Effector memory CD4-positive, alpha-beta T cell (primary cell): ENCODE measurements around the gene XXYLT1.

ENCODE experiments used
- DNase-seq, 3 donors: peaks; one replicate each; pipeline ENCODE4 v3.0.0-alpha.2; 2020
- H3K27ac ChIP-seq: 2 replicates; pipeline ENCODE4 v1.7.0; 2013; ENCODE audit warnings: mild to moderate bottlenecking, low read length, moderate library complexity; ENCODE audit not compliant: insufficient read depth, poor library complexity, severe bottlenecking
- H3K27me3 ChIP-seq: replicated peaks from 2 replicates; pipeline ENCODE4 v1.7.0; 2013; ENCODE audit warnings: mild to moderate bottlenecking, low read length; ENCODE audit not compliant: insufficient read depth, control insufficient read depth, poor library complexity, severe bottlenecking
- H3K36me3 ChIP-seq: 2 replicates; pipeline ENCODE4 v1.7.0; 2013; ENCODE audit warnings: mild to moderate bottlenecking, low read length, moderate library complexity; ENCODE audit not compliant: control insufficient read depth, insufficient read depth
- H3K4me1 ChIP-seq: 2 replicates; pipeline ENCODE4 v1.7.0; 2013; ENCODE audit warnings: low read length, mild to moderate bottlenecking; ENCODE audit not compliant: control insufficient read depth, insufficient read depth, poor library complexity, severe bottlenecking
- H3K4me3 ChIP-seq: 2 replicates; pipeline ENCODE4 v1.7.0; 2013; ENCODE audit warnings: low read length, low read depth, mild to moderate bottlenecking; ENCODE audit not compliant: insufficient read depth, poor library complexity, severe bottlenecking
- H3K9me3 ChIP-seq: 2 replicates; pipeline ENCODE4 v1.7.0; 2013; ENCODE audit warnings: mild to moderate bottlenecking, low read length, moderate library complexity; ENCODE audit not compliant: control insufficient read depth

Gene XXYLT1

DNA sequence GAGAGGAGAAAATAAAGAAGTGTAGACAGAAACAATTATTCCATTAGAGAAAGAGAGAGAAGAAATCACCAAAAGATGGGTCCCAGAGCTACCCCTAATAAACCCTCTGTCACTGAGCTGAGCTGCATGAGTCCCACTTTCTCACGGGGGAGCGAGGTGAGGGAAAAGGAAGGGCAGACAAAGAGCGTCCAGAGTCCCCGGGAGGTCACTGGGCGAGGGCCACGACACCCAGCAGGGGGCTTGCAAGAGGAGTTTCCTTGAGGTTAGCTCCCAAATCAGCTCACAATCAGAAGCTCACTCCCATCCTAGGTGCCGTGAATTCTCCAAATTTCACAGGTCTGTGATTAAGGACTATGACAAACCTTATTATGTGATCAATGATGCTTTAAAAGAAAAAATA, 62.3 kb downstream of the XXYLT1 start:
- H3K27ac ChIP-seq: no peak overlapping the region
- H3K4me1 ChIP-seq: no peaks in the 10 kb centered on the region
- H3K4me3 ChIP-seq: no peak overlapping the region
- H3K27me3 ChIP-seq: no peaks in the 10 kb centered on the region
- DNase-seq: no peak
- H3K9me3 ChIP-seq: no peaks in the 10 kb centered on the region
- no peaks in the 10 kb centered on the region for H3K36me3 ChIP-seq

DNA sequence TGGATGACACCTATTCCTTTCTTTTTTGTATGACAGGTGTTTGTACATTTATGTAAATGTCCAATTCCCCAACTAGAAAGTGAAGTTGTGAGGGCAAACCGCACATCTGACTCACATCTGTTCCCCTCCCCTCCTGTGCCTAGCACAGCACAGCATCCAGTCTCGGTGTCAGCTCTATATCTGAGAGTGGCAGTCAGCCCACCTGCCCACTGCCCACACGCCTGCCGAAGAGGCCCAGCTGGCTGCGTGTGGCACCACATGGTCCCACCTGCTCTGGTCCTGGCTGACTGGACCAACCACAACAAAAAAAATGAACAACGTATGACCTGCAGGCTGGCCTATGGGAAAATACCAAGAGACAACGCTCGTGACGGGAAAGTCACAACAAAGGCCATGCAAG, 62.8 kb downstream of the XXYLT1 start:
- Histone ChIP-seq H3K27ac (no peak overlapping the region), H3K36me3 (no peaks in the 10 kb centered on the region), H3K27me3 (no peaks in the 10 kb centered on the region), H3K4me1 (no peaks in the 10 kb centered on the region), H3K4me3 (no peak overlapping the region), H3K9me3 (no peaks in the 10 kb centered on the region)
- no peak for DNase-seq

DNA sequence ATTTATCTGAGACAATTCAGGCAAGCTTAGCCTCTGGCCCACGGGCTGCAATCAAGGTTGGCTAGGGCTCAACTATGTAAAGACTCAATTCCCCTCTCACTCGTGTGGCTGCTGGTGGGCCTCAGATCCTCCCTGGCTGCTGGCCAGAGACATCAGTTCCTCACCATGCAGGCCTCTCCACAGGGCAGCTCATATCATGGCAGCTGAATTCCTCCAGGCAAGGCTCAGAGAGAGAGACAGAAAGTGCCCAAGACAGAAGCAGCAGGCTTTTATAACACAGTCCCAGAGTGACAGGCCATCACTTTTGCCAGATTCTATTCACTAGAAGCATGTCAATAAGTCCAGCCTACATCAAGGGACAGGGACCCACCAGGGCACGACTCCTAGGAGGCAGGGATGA, 63.2 kb downstream of the XXYLT1 start:
- Histone ChIP-seq H3K36me3 (no peaks in the 10 kb centered on the region), H3K4me3 (no peak overlapping the region), H3K4me1 (no peaks in the 10 kb centered on the region), H3K27me3 (no peaks in the 10 kb centered on the region), H3K27ac (no peak overlapping the region), H3K9me3 (no peaks in the 10 kb centered on the region)
- DNase-seq: no peak

DNA sequence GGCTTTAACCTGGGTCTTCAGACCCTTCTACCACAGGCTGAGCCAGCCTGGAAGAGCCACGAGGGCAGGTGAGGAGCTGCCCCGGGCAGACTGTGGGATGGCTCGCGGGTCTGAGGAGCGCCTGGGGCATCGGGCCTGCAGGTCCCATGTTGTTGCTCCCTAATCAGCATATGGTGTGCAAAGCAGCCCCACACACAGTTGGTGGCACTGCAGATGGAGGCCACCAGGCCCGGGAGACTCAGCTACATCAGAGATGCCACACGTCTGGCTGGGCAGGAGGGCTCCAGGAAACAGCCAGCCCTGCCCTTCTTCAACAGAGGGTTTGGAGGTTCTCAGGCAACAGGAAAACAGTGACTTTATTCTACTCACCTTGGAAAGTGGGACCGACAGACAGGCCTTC, 63.9 kb downstream of the XXYLT1 start:
- no peak overlapping the region for H3K27ac ChIP-seq
- no peaks in the 10 kb centered on the region for H3K4me1 ChIP-seq
- H3K4me3 ChIP-seq: no peak overlapping the region
- H3K27me3 ChIP-seq: no peaks in the 10 kb centered on the region
- H3K36me3 ChIP-seq: no peaks in the 10 kb centered on the region
- no peaks in the 10 kb centered on the region for H3K9me3 ChIP-seq
- no peak for DNase-seq

DNA sequence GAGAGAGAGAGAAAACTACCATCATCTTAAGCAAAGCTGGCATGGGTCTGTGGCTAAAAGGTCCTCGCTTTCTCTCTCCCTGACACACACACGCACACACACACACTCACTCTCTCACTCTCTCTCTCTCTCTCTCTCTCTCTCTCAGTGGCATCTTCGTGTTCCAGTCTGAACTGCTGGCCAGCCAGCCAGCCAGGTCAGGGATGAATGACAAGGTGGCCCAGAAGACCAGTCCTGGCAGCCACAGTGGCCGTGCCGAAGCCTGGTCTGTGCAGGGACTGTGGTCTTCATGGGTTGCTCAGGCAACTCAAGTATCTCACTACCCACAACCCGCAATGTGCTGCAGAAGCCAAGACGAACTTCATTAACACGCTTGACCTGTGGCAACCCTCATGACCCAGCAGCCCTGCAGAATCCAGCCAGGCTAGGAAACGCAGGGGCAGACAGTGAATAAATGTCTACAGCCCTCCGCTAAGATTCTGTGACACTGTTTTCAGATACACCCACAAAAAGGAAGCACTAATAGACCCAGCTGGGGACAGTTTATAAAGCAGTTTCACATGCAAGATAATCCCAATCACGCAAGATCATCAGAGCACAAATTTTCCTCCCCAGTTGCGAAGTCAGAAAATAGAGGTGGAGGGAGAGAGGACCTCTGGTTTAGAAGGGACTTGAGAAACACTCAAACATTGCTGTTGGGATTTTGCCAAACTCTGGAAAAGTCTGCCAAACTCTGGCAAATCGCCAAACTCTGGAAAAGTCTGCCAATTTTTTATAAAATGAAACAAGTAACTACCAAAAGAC, 66.4 kb downstream of the XXYLT1 start:
- no peaks in the 10 kb centered on the region for H3K36me3 ChIP-seq
- H3K9me3 ChIP-seq: no peaks in the 10 kb centered on the region
- no peaks in the 10 kb centered on the region for H3K4me1 ChIP-seq
- no peak overlapping the region for H3K27ac ChIP-seq
- DNase-seq: no peak
- H3K4me3 ChIP-seq: no peak overlapping the region
- H3K27me3 ChIP-seq: no peaks in the 10 kb centered on the region

DNA sequence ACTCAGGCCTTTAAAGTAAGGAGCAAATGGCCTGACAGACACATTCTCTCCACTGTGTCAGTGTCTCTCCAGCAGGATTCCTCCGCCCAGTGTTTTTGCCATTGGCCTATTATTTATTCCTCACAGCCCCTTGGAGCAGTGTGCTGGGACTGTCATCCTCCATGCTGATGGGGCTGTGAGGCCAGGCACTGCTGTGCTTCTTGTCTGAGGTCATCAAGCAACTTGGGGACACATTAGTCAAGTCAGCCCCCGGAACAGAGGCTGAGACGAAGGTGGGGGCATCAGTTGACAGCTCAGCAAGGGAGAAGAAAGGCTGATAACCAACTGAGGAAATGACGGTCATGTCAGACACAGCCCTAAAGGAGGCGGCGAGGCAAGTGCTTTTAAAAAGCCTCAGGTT, 67.4 kb downstream of the XXYLT1 start:
- no peak for DNase-seq
- no peaks in the 10 kb centered on the region for H3K36me3 ChIP-seq
- H3K27me3 ChIP-seq: no peaks in the 10 kb centered on the region
- no peak overlapping the region for H3K27ac ChIP-seq
- H3K4me1 ChIP-seq: no peaks in the 10 kb centered on the region
- H3K9me3 ChIP-seq: no peaks in the 10 kb centered on the region
- no peak overlapping the region for H3K4me3 ChIP-seq

DNA sequence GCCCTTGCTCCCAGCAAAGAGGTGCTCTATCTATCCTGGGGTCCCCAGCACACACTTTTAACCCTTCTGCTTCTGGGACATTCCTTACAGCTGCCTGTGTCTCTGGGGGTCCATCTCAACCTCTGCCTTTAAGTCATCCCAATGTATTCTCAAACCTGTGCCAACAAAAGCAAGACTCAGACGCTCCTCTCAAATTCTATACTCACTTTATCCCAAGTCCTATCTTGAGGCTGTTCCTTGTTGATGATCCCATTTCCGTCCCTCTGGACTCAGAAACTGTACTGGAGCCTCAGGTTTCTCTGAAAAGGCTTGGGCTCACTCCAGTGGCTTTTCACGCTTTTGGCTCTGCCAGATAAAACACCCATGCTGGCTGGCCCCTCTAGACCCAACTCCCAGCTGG, 69.7 kb downstream of the XXYLT1 start:
- Histone ChIP-seq H3K4me3 (no peak overlapping the region), H3K36me3 (no peaks in the 10 kb centered on the region), H3K27ac (no peak overlapping the region), H3K9me3 (no peaks in the 10 kb centered on the region), H3K4me1 (no peaks in the 10 kb centered on the region), H3K27me3 (no peaks in the 10 kb centered on the region)
- no peak for DNase-seq

DNA sequence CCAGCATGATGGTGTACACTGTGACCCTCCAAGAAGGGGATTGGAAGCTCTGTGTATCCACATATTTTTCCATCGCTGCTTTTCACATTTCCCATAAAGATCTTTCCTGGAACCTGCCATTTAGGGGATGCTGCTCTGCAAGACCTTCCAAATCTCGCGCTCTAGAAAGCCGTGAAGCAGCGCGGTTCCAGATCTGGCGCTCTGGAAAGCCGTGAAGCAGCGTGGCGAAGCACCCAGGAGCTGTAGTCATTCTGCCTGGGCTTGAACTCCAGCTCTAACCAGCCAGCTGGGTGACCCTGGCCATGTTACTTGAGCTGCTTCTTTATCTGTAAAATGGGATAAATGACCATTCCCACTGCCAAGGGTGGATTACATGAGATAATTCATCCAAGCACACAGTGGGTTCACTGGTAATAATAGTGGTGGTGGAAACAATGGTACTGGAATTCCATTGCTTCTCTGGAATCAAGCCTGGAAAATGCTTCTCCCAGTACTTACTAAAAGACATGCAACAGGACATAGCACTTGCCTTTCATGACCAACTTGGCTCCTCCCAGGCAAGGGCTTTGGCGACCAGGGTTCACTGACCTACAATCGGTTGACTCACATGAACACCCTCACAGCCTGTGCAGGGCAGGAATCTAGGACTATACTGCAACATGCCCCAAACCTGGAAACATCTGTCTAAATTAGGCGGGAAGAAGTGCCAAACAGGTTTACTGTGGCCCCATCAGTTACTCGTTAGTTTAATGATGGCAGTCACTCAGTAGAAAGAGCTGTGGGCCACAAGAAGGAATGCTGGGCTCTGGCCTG, 70.7 kb downstream of the XXYLT1 start:
- H3K36me3 ChIP-seq: no peaks in the 10 kb centered on the region
- no peaks in the 10 kb centered on the region for H3K4me1 ChIP-seq
- no peak overlapping the region for H3K27ac ChIP-seq
- H3K27me3 ChIP-seq: no peaks in the 10 kb centered on the region
- no peaks in the 10 kb centered on the region for H3K9me3 ChIP-seq
- DNase-seq: no peak
- H3K4me3 ChIP-seq: no peak overlapping the region

DNA sequence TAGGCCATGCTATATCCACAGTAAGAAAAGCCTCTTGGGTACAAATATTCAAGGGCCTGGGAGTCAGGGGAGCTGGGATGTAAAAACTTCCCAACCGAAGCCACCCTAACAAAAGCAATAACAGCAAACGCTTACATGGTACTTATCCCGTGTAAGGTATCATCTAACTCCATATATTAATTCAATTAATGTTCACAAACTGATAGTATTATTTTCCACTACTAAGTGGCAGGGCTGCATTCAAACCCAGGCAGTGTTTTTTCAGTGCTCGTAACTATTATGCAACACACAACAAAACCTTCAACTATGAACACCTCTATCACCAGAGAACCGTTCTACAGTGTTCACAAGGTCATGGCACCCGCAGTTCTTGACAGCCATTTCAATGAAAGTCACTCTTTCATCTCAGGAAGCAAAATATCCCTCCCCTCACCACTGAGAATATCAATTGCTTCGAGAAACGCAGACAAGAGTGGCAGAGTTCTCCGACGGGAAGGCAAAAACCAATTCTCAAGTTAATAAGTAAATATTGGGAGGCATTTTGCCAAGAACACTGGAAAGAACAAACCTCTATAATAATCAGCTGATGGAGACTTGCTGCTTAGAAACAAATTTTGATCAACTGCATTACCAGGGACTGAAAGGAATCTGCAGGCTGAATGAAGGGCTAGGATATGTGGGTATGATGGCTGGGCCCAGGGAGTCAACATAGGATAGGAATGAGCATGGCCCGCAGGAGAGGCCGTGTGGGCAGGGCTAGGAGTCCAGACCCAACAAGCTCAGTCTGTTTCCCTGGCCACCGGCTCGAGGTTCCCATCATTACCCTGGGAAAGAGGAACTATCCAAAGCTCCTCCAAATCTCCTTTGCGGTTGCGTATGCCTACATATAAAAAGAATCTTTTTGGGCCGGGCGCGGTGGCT, 72.3 kb downstream of the XXYLT1 start:
- no peak for DNase-seq
- Histone ChIP-seq H3K4me1 (no peaks in the 10 kb centered on the region), H3K27ac (no peak overlapping the region)

More for the DNA sequence above, 72.3 kb downstream of the XXYLT1 start:
- H3K4me3 ChIP-seq: no peak overlapping the region
- H3K9me3 ChIP-seq: no peaks in the 10 kb centered on the region
- no peaks in the 10 kb centered on the region for H3K27me3 ChIP-seq
- H3K36me3 ChIP-seq: no peaks in the 10 kb centered on the region
